HG02852 (cell line): ENCODE data around the gene TOB1.
"Not testable (repeated sequence)": the region's sequence is repeated elsewhere in the genome, so short reads cannot be mapped to it uniquely, and the experiment has no call there.

Source experiments
- ATAC-seq: cut with Tn5 transposase; IDR thresholded peaks from one replicate; pipeline ENCODE4 v1.9.1; 2021; ENCODE audit warnings: mild to moderate bottlenecking, moderate library complexity; ENCODE audit not compliant: unreplicated experiment

The TOB1 gene

GRCh38 chr17:50868602-50869001, 2.4 kb upstream of the TOB1 start:
- ATAC-seq = no peak

GRCh38 chr17:50868140-50868438, 1.9 kb upstream of the TOB1 start:
- ATAC-seq = no peak

- peak; percentile 31 for ATAC-seq
Observed at GRCh38 chr17:50867363-50868139, 1.4 kb upstream of the TOB1 start.

- ATAC-seq = peak; percentile 17
Observed at GRCh38 chr17:50866950-50867362, 802 bp upstream of the TOB1 start.

- peak; percentile 11 for ATAC-seq
Observed at GRCh38 chr17:50865868-50866260, 290 bp downstream of the TOB1 start.

GRCh38 chr17:50865060-50865867, 890 bp downstream of the TOB1 start:
- peak; percentile 20 for ATAC-seq

GRCh38 chr17:50864747-50865059, 1.5 kb downstream of the TOB1 start:
- no peak for ATAC-seq

- no peak for ATAC-seq
Observed at GRCh38 chr17:50863931-50864330, 2.2 kb downstream of the TOB1 start.

GRCh38 chr17:50863221-50863843, 2.8 kb downstream of the TOB1 start:
- no peak for ATAC-seq

- no peak for ATAC-seq
Observed at GRCh38 chr17:50861822-50862528, 4.2 kb downstream of the TOB1 start.

- ATAC-seq = no peak
Observed at GRCh38 chr17:50861334-50861676, 4.8 kb downstream of the TOB1 start.

- not testable (repeated sequence) for ATAC-seq
Observed at GRCh38 chr17:50859727-50860126, 6.4 kb downstream of the TOB1 start.

- no peak for ATAC-seq
Observed at GRCh38 chr17:50858486-50859225, 7.5 kb downstream of the TOB1 start.

- no peak for ATAC-seq
Observed at GRCh38 chr17:50856431-50856830, 9.7 kb downstream of the TOB1 start.

- no peak for ATAC-seq
Observed at GRCh38 chr17:50855708-50856330, 10.3 kb downstream of the TOB1 start.

GRCh38 chr17:50853781-50854180, 12.4 kb downstream of the TOB1 start:
- ATAC-seq = no peak

- no peak for ATAC-seq
Observed at GRCh38 chr17:50853015-50853615, 13.0 kb downstream of the TOB1 start.

- no peak for ATAC-seq
Observed at GRCh38 chr17:50850640-50851039, 15.5 kb downstream of the TOB1 start.

GRCh38 chr17:50848711-50849110, 17.4 kb downstream of the TOB1 start:
- no peak for ATAC-seq

- ATAC-seq = no peak
Observed at GRCh38 chr17:50848039-50848438, 18.1 kb downstream of the TOB1 start.
